GM21423 (cell line): ENCODE measurements around the gene NPAS1.

Experiments used
- ATAC-seq: cut with Tn5 transposase; IDR thresholded peaks from one replicate; pipeline ENCODE4 v1.9.1; 2021; ENCODE audit warnings: mild to moderate bottlenecking, moderate library complexity; ENCODE audit not compliant: unreplicated experiment

NPAS1 gene, protein sequence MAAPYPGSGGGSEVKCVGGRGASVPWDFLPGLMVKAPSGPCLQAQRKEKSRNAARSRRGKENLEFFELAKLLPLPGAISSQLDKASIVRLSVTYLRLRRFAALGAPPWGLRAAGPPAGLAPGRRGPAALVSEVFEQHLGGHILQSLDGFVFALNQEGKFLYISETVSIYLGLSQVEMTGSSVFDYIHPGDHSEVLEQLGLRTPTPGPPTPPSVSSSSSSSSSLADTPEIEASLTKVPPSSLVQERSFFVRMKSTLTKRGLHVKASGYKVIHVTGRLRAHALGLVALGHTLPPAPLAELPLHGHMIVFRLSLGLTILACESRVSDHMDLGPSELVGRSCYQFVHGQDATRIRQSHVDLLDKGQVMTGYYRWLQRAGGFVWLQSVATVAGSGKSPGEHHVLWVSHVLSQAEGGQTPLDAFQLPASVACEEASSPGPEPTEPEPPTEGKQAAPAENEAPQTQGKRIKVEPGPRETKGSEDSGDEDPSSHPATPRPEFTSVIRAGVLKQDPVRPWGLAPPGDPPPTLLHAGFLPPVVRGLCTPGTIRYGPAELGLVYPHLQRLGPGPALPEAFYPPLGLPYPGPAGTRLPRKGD

GRCh38 chr19:47019431-47020041 is at the start of gene NPAS1:
Gene NPAS1, plus strand, starts transcription at chr19:47019837. Its CDS starts 1,211 bp downstream, at chr19:47021048.
- ATAC-seq: no peak

GRCh38 chr19:46970815-46971214 is 48.8 kb upstream of the NPAS1 start:
- ATAC-seq: no peak

- ATAC-seq: no peak
These were observed 47.3 kb upstream of the NPAS1 start for GRCh38 chr19:46972311-46972710.

DNA sequence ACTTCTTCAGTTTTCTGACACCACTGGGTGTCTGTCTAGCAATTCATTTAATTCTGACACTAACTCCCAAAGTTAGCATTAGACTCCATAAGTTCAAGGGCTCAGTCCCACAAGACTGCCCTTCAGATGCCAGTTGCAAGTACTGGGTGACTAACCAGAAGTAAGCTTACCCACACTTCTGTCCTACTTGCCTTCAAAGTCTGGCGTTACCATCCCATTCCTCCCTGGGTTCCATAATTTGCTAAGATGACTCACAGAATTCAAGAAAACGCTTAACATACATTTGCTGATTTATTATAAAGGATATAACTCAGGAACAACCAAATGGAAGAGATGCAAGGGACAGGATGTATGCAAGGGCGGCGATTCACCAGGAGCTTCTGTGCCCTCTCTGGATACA is 45.5 kb upstream of the NPAS1 start:
- ATAC-seq: no peak

DNA sequence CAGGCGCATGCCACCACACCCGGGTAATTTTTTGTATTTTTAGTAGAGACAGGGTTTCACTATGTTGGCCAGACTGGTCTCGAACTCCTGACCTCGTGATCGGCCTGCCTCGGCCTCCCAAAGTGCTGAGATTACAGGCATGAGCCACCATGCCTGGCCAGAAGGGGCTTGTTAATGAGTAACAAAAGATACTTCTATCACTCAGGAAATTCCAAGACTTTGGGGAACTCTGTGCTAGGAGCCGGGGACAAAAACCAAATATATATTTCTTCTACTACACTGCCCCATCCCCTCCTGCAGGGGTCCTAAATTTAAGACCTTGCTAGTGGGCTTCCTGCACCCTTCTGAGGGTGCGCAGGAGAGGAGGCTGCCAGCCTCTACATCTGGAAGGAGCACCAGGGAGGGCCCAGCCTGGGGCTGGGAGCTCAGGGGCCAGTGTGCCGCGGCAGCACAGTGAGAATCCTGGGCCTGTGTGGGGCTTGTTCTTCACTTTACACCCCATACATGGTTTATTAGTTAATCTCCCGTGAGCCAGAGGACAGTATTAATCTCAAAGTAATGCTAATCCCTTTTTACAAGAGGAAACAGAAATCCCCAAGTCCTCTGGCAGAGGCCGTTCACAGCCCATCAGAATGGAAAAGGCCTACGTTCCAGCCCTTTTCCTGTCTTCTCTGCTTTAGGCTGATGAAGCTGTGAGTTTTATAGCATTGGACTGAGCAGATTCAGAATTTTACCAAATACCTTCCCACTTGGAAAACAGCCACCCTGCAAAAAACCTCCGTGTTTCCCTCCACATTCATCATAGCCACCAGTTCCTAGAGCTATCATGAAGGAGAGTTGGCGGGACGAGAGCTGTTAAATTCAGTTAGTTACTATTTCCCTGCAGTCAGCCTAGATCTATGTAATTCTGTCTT is 44.4 kb upstream of the NPAS1 start:
- no peak for ATAC-seq

- no peak for ATAC-seq
These were observed 43.5 kb upstream of the NPAS1 start for GRCh38 chr19:46975925-46976782.

GRCh38 chr19:46976845-46977320 is 42.8 kb upstream of the NPAS1 start:
- ATAC-seq: no peak

DNA sequence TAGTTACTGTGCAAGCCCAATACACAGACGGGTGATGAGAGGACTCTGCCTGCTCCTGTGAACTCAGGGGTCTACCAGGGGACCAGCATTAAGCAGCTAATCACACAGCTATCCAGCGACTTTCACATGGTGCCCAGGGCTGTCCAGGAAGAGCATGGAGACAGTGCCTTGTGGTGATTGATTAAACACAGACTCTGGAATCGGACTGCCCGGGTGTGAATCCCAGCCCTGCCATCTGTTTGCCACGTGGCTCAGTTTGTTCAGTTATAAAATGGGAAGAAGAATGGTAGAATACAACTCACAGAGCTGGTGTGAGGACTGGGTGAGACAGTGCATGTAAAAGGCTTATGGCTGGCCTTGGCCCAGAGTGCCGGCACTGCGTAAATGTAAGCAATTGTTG is 42.1 kb upstream of the NPAS1 start:
- no peak for ATAC-seq

GRCh38 chr19:46978171-46978869 is 41.3 kb upstream of the NPAS1 start:
- ATAC-seq: no peak

DNA sequence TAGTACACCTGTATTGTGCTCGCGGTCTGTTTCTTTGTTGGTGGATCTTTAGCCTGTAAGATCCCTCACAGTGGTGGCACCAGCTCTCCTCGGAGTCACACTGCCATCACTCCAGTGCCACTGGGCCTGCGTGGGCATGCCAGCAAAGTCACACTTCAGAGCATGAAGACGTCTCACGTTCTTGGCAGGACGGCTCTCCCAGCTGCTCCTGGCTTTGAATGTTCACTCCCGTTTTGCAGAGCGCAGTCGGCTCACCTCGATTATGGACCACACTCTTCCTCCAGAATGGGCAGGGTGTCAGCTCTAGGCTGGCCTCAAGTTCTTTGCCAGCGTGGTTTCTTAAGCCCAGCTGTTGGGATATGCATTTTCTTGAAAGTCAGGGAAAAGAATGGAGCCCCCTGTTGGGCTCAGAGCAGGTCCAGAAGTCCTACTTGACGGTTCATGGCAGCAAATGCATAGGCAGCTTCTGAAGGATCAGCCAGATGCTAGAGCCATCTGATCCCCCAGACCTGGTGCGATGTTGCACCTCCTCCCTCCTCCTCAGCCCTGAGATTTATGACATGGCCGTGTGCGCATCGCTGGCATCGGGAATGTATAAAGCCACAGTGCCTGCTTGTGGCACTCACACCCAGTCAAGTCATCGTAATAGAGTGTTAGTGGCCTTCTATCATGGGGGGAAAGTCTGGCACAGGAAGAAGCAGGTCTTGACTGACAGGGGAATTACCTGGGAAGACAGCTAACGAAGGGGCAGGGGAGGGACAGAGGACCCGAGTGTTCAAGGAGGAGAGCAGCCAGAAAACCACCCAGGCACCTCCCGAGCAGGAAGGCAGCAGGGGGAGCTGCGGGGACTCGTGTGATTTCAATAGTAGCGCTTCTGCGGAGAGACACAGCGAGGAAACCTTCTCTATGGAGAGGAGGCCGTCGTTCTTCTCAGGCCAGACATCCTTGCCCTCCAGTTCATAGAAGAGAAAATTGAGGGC is 40.2 kb upstream of the NPAS1 start:
- no peak for ATAC-seq

GRCh38 chr19:46980761-46981160 is 38.9 kb upstream of the NPAS1 start:
- no peak for ATAC-seq

- no peak for ATAC-seq
These were observed 38.2 kb upstream of the NPAS1 start for GRCh38 chr19:46981286-46981945.

DNA sequence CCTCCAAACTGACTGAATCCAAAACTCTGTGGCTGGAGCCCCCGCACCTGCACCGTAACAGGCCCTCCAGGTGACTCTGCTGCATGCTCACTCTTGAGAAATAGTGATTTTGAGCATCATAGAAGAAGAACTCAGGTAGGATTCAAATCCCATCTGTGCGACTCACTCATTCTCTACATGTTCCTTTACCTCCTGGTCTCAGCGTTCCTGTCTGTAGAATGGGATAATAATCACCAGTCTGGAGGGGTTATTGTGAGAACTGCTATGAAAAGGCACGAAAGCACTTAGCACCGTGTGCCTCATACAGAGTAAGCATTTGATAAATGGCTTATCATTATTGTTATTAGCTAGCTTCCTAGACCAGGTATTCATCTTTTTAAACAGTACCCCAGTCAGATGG is 36.5 kb upstream of the NPAS1 start:
- no peak for ATAC-seq

DNA sequence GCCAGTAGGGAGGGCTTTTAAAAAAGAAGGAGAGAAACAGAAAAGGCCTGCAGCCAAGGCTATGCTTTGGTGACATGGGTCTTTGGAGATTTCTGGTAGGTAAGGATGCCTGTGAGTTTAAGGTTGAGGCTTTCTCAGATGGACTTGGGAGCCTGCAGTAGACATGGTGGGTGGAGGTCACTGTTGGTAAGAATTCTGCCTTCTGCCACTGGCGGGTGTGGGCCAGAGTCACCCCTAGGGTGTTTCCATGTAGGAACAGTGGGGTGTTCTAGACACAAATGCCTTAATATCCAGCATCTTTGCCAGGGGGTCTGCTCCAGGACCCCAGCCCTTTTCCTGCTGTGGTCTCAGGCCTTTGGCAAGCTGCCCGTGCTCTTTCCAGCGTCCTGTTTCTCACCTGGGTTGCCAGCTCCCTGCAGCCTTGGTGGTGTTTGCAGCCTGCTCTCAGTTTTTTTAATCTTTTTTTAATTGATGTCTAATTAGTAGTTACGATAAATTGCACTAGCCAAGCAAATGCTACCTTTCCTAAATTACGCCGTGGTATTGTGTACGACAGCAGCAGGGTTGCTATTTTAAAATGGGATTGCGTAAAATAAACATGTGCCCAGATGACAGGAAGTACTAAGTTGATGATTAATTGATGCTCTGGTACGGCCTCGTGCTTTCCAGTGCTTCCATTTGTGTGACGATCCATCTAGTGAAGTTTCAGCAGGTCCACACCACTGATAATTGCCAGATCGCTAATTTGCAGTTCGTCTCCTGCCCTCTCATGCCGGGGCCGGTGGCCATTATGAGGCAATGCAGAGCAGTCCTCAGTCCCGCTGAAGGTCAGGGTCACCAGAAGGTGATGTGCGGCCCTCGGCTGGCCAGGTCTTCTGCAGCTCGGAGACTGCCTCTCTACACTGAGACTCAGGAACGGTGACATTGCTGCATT is 35.3 kb upstream of the NPAS1 start:
- ATAC-seq: no peak

DNA sequence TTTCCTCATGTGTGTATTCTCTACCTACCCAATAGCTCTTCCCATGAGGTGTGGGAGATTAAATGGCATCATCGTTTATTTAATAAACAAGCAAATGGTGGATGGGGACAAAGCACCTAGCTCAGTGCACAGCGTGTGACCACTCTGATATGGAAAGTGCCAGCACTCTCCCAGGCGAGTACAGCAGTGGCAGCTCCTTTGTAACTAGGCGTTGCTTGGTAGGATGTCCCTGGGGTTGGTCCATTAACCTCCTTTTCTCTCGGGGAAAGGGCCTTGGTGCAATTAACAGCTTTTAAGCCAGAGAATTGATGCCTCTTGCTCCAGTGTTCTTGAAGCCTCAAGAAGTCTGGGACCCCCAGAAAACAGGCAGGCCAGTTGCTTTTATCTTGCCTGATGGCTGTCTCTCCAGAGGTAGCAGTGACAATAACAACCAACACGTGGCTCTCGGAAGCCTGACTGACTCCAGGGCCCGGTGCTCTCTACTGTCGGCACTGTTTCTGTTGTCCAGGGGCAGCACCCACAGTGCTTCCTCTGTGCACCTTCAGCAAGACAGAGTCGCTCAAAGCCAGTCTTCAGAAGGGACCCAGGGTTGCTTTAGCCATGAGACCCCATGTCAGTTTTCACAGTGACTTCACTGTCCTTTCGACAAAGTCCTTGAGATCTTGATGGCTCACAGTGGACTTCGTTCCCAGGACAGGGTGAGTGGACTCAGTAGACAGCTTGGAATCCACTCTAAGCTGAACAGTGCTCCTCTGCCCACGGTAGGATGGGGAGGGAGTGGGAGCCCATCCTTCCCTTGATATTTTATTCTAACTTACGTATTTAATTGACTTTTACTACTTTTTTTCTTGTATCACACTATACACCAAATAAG is 33.9 kb upstream of the NPAS1 start:
- ATAC-seq: no peak
